GM12892 (cell line): ENCODE data around the gene SLC35B1. TPM values are rescaled to one million over a fixed set of nuclear protein-coding genes. Genes with fewer than 3 reads are reported as not detected.

Experiments
- DNase-seq: peaks from one replicate; pipeline ENCODE4 v3.0.0; 2011; ENCODE audit not compliant: insufficient read length
- FAIRE-seq: peaks from 2 replicates; lab custom pipeline; 2011; peaks lifted over from hg19 to GRCh38; lab: Jason Lieb, UNC
- POLR2A ChIP-seq: IDR thresholded peaks from 2 replicates; pipeline ENCODE4 v1.6.1; 2011; ENCODE audit warnings: low read depth, low read length, control low read depth
- POLR2AphosphoS5 ChIP-seq: IDR thresholded peaks from 2 replicates; pipeline ENCODE4 v1.6.1; 2011; ENCODE audit warnings: low read depth, low read length, control low read depth
- TAF1 ChIP-seq: IDR thresholded peaks from 2 replicates; pipeline ENCODE4 v1.6.1; 2011; ENCODE audit warnings: low read depth, mild to moderate bottlenecking, control low read depth, low read length, borderline replicate concordance
- polyA plus RNA-seq: library from polyadenylated mRNA; unstranded; fragments of >200 nt; gene quantifications from one replicate; pipeline ENCODE4 v1.2.1, GENCODE V29; 2012; ENCODE audit warnings: missing spikeins, inconsistent platforms; ENCODE audit not compliant: missing spikeins

The SLC35B1 gene
- 28.3 TPM for polyA plus RNA-seq

GRCh38 chr17:49707608-49708514 is at the start of gene SLC35B1:
Gene SLC35B1 (minus strand): TSS chr17:49707964. CDS start chr17:49707833, 131 bp downstream.
- FAIRE-seq, result peak; percentile 100
- DNase-seq, result peak; percentile 96
- TF ChIP-seq POLR2A (peak; percentile 80; the same call in 1 of the 2 replicates), TAF1 (no peak; the same call in 1 of the 2 replicates), POLR2AphosphoS5 (peak; percentile 44; the same call in 1 of the 2 replicates)

- TF ChIP-seq POLR2AphosphoS5 (no peak), TAF1 (no peak), POLR2A (no peak)
- no peak for FAIRE-seq
- DNase-seq, result no peak
Measured at GRCh38 chr17:49757151-49757777, 49.5 kb upstream of the SLC35B1 start.

- DNase-seq, result no peak
- TF ChIP-seq POLR2A (no peak), POLR2AphosphoS5 (no peak), TAF1 (no peak)
- FAIRE-seq, result no peak
Measured at GRCh38 chr17:49756323-49757150, 48.8 kb upstream of the SLC35B1 start.

GRCh38 chr17:49755663-49756283 is 48.0 kb upstream of the SLC35B1 start:
- no peak for TF ChIP-seq POLR2AphosphoS5
- TF ChIP-seq TAF1, result no peak
- no peak for TF ChIP-seq POLR2A
- no peak for FAIRE-seq
- no peak for DNase-seq

GRCh38 chr17:49753959-49754391 is 46.2 kb upstream of the SLC35B1 start:
- FAIRE-seq, result no peak
- DNase-seq, result no peak
- TF ChIP-seq TAF1 (no peak), POLR2A (no peak), POLR2AphosphoS5 (no peak)

- no peak for FAIRE-seq
- TF ChIP-seq POLR2AphosphoS5 (no peak), POLR2A (no peak), TAF1 (no peak)
- no peak for DNase-seq
Measured at GRCh38 chr17:49752508-49752907, 44.7 kb upstream of the SLC35B1 start.

- DNase-seq, result no peak
- TF ChIP-seq POLR2A (no peak), TAF1 (no peak), POLR2AphosphoS5 (no peak)
- FAIRE-seq, result no peak
Measured at GRCh38 chr17:49749730-49750129, 42.0 kb upstream of the SLC35B1 start.

- FAIRE-seq, result peak; percentile 92
- TF ChIP-seq POLR2A, result no peak
Measured at GRCh38 chr17:49748791-49749190, 41.0 kb upstream of the SLC35B1 start.

GRCh38 chr17:49748223-49748622 is 40.5 kb upstream of the SLC35B1 start:
- no peak for DNase-seq
- peak; percentile 53 for FAIRE-seq
- TF ChIP-seq POLR2A, result no peak
- TF ChIP-seq TAF1, result no peak
- no peak for TF ChIP-seq POLR2AphosphoS5

More at GRCh38 chr17:49748791-49749190, 41.0 kb upstream of the SLC35B1 start:
- DNase-seq, result peak; percentile 57

GRCh38 chr17:49747632-49748031 is 39.9 kb upstream of the SLC35B1 start:
- no peak for TF ChIP-seq TAF1
- TF ChIP-seq POLR2A, result no peak
- no peak for TF ChIP-seq POLR2AphosphoS5
- DNase-seq (no peak), FAIRE-seq (no peak)
